HG03135 (cell line): ENCODE measurements around the gene GALNT17.

Experiments used
- ATAC-seq: cut with Tn5 transposase; IDR thresholded peaks from one replicate; pipeline ENCODE4 v1.9.1; 2021; ENCODE audit warnings: mild to moderate bottlenecking, moderate library complexity; ENCODE audit not compliant: unreplicated experiment

GALNT17 gene

DNA sequence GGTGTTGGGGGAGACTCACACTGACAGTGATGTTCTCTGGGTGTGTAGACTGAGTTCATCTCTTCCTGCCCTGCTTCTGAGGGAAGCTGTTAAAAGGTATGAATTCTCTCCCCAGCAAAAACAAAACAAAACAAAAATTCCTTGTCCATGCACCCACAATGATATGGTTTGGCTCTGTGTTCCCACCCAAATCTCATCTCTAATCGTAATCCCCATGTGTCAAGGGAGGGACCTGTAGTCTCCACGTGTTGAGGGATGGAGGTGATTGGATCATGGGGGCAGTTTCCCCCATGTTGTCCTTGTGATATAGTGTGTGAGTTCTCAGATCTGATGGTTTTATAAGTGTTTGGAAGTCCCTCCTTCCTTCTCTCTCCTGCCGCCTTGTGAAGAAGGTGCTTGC lies 245.5 kb downstream of the GALNT17 start:
- ATAC-seq: no peak

DNA sequence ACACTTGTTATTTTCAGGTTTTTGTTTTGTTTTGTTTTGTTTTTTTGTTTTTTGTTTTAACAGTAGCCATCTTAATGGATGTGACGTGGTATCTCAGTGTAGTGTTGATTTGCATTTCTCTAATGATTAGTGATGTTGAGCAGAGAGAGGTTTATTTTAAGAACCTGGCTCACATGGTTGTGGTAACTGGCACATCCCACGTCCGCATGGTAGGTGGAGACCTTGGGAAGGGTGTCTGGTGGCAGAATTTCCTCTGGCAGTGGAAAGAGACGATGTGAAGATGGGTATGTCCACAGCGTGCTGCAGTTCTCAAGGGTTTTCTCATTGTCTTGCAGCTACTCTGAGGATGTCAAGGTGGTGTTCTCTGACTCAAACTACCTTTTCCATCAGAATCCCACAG lies 252.2 kb downstream of the GALNT17 start:
- no peak for ATAC-seq

DNA sequence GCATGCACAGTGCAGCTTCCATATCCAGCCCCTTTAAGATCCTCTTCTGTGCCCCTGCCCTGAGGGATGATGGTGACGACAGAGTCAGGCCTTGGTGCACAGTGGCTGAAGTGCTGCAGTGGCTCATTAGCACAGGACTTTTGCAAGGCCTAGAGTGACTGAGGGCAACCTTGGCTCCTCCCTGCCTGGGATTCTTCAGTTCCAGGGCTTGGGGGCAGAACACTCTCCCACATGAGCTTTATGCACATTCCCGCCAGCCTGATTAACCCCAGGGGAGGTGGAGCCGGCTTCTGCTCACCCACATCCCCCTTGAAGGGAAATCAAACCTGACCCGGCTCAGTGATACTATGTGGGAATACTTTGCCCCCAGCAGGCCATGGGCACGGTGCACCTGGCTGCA lies 253.4 kb downstream of the GALNT17 start:
- no peak for ATAC-seq

DNA sequence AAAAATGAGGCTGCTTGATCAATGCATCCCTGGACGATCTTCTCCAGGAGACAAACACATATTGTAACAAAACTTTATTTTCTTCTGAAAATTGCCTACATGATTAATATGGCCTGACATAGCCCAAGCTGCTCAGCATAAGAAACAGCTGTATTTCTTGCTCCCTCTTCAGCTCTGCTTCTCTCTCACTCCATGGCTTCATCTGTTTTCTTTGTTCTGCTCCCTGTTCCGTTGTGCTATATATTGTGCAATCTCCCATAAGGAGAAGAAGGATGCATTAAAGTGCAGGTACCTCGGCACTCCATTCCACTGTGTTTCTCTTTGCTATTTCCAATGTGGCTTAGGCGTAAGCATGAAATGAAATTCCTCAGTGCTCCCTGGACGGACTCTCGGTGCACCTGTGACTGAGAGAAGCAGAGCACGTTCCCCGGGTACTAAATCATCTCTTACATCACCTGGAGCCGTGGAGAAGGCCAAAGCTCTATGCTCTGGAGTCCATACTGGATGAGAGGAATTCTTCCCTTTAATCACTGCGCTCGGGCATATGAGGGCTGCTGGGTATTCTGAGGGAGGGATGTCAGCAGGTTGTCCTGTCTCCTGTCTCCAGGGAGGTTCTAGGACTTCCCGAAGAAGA lies 254.3 kb downstream of the GALNT17 start:
- ATAC-seq: no peak

DNA sequence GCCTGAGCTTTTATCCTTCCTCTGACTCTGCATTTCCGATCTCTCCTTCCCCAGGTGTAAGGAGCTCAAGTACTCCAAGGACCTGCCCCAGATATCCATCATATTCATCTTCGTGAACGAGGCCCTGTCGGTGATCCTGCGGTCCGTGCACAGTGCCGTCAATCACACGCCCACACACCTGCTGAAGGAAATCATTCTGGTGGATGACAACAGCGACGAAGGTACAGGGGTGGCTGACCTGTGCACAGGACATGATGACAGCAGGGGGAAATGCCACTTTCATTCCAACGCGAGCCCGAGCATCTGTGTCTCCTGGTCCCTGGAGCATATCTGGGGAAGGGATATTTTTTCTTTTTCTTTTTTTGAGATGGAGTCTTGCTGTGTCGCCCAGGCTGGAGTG lies 256.2 kb downstream of the GALNT17 start:
- no peak for ATAC-seq

DNA sequence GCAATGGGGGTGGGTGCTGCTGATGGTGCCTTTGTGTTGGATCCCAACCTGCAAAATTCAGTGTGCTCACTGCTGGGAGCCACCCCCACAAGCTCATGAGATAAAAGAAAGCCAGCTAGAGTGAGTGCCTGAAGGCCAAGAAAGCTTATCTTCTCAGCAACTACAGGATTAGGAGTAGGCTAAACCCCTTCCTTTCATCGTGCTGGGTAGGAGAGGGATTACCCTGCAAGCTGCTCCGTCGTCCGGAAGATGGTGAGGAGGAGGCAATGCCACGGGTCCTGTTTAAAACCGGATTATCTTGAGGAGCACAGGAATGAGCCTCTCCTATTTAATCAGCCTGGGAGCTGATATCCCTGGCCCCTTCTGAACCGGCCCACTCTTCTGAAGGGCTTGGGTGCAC lies 258.0 kb downstream of the GALNT17 start:
- no peak for ATAC-seq

DNA sequence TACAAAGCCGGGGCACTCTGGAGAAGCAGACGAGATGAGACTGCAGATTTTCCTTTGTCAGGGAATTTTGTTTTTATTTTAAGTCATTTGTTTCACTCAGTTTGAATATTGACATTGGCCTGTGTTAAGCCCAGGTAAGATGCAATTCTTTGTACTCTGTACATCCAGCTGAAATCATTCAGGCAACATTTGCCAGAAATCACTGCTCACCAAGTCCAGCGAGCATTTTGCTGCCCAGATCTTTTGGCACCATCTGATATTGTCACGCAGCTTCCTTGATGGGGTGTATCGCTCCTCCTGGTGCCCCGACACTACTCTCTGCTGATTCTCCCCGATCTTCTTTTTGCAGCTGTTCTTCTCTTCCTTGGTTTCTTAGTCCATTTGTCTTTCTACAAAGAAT lies 261.7 kb downstream of the GALNT17 start:
- no peak for ATAC-seq

DNA sequence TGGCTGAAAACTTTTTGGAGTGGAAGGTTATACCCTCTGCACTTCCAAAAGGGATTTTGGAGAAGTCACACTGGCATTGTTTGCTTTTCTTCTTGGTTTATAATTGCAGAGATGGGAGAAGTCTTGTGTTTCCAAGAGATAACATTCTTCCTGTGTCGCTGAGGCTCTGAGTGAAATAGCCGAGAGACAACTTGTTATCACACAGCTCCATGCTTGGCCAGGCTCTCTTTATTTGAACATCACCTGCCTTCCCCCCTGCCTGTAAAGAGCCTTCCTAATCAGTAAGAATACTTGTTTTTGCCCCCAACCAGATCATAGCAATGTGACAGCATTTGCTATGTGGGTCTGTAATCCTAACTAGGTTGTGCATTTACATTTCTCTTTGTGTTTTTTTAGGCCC lies 270.7 kb downstream of the GALNT17 start:
- ATAC-seq: no peak

DNA sequence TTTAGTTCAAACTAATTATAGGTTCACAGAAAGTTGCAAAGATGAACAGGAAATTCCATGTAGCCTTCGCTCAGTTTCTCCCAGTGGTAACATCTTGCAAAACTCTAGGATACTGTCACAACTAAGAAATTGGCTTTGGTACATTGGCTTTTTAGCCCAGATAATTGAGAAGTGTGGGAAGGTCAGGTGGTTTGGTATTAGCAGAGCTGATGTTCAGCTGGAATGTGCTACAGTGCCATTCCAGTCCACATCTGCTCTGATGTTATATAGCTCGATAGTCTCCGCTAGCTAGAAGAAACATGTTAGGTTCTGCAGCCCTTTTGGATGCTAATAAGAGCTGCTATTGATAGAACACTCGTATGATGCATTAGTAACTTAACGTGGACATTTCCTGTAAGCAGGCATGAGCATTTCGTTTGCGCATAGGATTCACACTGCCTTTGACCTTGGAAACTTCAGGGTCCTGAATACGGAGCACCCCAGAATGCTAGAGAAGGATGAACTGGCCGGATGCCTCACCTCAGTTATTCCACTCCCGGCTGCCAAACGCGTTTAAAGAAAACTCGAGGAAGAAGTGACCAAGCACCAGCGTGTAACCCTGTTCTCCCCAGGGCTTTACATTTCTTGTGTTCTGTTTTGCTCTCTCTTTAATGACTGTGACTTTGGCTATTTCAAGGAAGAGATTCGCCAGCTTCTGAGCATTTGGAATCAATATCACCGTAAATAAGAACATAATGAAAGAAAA lies 271.4 kb downstream of the GALNT17 start:
- ATAC-seq: no peak

DNA sequence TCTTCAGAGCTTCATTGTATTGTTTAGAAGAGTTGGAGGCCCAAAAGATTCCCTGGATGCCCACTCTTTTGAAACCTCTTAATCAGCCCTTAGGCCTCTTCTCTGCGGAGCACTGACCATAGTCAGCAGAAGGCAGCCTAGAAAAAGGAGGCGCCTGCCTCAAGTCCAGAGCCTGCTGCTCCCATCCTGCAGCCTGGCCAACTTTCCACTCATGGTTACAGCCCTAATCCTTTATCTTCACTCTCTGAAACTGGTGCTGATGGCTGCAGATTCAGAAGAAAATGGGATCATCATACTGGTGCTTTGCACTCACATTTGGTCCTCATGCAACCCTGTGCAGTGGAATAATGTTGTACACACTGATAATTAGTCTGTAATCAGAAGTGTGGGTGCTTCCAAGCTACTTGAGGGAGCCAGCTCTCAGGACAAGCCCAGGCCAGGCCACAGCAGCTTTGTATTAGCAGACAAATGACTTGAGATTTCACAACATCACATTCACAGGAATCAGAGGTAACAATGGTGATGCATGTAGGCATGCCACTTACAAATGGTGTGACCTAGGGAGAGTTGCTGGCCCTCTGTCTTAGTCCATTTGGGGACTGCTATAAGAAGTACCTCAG lies 272.9 kb downstream of the GALNT17 start:
- no peak for ATAC-seq

DNA sequence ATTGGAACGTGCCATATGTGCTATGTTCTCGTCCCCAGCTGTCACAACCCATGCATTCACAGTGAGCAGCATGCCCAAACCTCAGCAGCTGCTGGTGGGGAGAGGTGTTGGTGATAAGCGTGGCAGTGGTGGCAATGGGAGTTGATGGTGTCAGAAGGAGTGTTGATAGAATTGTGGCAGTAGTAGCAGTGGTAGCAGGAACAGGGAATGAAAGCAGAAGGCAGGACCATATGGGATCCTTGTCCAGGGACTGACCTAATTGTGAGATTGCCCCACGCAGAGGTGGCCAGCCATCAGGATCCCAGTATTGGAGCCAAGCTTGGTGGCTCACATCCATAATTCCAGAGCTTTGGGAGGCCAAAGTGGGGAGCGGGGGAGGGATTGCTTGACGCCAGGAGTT lies 276.3 kb downstream of the GALNT17 start:
- no peak for ATAC-seq

DNA sequence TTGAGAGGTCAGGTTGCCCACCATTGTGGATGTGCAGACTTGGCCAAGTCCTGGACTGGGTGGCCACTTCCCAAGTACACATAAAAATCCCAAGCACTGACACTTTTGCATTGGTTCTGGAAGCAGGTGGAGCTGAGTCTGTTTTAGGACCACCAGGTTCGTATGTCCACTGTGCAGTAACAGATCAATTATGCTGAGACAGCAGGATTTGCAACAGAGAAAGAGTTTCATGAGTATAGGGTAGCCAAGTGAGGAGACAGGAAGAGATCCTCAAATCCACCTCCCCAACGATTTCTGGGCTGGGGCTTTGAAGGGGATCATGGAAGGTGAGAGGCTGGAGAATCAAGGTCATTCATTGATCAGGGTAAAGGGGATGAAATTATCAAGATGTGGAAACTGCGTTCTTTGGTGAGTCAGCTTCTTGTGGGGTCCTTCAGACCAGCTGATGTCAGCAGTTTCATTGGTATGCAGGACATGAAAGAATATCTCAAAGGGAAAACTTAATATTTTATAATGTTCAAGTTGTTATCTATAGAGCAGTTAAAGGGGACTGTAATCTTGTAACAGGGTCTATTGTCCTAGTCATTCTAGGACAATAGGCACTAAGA lies 277.7 kb downstream of the GALNT17 start:
- ATAC-seq: no peak

DNA sequence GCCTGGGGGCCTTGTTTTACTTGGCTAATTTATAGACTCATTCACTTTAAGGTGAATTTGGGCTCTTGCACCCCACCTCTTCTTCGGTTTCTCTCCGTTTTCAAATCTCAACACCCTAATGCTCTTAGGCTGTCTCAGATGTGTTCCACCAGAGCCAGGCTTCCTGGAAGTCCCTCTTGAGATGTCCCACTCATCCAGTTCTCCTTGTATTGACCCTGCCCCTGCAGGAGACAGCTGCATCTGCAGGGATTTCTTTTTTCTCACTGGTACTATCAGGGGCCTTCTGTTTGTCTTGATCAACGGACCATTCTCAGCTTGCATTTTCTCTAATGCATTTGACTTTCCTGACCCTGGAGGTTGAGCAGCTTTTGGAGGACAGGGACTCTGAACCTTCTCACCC lies 279.5 kb downstream of the GALNT17 start:
- no peak for ATAC-seq

DNA sequence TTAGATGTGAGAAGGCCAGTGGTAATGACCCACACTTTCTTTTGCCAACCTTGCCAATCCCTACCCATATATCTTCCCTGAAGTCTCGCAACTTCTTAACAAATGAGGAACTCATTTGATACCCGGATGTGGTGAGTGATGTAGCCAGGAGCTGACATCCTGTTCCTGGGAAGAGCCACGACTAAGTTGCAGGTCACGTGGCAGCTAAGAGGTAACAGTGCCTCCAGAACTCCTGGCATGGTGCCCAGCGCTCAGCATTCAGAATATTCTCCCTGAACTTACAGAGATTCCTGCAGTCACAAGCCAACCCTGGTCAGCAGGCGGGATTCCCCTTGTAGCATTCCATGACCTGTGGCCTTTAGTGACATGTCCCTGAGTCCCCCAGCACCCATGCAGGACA lies 282.5 kb downstream of the GALNT17 start:
- no peak for ATAC-seq

DNA sequence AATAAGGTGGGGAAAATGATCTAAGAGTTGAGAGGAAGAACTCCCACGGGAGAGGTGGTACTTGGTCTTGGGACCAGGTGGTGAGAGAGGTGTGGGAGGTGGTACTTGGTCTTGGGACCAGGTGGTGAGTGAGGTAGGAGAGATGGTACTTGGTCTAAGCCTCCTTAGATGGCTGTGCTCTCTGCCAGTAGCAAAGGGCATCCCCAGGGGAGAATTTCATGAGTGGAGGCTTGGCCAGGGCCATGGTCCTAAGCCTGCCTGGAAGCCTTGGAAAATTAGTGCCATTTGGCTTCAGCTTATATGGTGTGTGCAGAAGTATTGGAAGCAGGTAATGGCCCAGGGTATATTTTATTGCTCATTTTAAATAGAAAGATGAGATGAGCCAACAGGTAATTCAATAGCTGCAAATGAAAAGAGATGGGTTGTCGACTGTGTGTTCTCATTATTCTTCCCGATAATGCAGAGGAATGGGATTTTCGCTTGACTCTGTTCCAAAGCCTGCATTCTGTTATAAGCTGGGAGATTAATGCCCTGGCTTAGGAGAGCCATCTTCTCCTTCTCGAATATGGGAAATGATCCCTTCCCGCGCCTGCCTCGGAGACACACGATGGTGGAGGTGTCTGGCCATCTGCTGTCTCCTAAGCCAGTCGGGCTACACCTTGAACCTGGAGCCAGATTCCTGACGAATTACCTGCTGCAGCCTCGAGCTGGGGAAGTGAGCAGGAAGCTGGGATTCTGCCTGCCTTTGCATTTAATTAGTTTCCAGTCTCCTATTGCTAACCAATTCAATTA lies 287.8 kb downstream of the GALNT17 start:
- no peak for ATAC-seq

DNA sequence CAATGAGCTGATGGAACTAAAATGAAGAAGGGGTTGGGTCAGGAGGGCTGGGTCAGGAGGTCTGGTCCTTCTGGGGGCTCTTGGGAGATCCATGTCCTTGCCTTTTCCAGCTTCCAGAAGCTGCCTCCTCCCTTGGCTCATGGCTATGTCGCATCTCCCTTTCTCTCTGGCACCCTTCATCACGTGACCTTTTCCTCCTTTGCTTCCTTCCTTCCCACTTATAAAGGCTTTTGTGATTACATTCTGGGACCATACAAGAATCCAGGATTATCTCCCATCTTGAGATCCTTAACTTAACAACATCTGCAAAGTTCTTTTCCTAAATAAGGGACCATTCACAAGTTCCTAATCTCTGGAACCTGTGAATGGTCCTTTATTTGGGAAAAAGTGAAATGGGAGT lies 290.2 kb downstream of the GALNT17 start:
- ATAC-seq: no peak

DNA sequence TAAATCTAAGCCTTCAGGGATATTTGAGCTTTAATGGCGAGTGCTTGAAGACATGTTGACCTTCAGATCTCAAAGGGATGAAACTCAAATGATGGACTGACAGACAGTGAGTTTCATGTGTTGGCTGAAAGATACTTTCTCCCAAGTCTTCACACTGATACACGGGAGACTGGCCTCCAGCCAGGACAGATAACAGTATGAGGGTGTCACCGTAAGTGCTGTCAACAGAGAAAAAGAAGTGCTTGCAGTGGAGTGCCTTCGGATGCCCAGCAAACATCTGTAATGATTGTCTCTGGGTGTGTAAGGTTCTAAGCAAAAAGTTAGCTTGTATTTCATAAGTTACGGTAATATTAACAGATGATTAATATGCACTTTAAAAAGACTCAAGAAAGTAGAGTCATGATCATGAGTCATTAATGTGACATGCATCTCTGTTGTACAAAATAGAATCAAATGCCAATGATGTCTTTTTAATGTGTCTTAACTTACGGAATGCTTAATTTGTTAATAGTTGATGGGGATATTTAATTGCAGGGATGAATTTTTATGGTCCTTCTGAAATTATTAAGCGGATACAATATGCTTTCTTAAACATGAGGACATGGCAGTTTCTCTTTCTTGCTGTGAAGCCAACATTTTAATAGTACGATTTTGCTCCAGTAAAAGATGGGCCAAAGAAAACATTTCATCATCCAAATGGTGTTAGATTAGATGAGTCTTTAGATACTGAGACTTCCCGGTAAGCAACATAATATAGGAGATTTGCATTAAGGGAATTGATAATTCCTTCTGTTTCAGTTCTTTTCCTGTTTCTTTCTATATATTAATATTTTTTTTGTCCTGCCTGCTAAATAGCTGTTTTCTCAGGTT lies 292.5 kb downstream of the GALNT17 start:
- no peak for ATAC-seq

DNA sequence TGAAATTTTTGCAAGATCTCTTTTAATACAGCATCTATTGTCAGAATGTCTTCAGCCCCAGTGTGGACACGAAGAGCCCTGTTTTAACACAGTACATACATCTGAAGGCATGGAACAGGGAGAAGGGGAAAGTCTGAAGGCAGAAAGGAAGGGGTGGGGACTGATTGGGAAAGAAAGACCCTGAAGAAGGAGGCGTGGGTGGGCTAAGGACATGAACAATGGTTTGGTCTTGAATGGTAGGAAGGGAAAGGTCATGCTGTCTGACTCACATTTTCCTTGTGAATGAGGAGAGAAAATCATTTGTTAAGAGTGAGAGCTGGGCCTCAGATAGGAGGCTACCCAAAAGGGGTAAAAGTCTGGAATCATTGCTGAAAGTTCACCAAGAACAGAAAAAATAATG lies 297.1 kb downstream of the GALNT17 start:
- ATAC-seq: no peak

DNA sequence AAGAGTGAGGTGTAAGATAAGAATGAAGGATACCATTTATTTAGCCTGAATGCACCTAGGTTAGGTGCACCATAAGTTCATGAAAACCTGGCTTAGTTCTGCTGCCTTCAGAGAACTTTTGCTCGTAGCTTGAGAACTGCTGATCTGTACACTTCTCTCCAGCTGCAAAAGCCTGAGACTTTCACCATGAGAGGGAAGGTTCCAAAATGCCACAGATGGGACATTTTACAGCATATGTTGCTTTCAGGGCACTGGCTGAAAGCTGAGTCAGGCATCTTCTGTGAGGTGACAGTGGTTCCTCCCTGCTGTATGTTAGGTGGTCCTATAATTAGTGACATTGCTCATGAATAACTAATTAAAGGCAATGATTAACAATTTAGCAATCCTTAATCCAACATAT lies 298.3 kb downstream of the GALNT17 start:
- ATAC-seq: no peak

DNA sequence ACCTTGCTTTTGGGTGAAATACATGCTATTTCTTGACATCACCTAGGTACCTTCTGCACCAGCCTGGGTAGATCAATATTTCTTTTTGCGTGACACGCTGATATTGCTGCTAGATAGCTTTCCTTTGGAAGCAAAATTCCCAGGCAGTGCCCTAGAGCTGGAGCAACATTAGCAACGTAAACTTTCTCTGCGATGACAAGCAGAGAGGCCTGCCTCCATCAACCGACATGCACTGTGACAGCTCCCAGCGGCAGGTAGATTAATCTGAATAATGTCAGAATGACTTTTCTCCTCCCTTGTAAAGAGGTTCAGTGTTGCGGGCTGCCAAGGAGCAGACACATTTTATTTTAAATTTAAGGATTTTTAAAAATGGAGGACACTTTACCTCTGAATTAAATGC lies 307.4 kb downstream of the GALNT17 start:
- ATAC-seq: no peak
